DND-41 (cell line): ENCODE measurements around the gene USB1.
A peak's percentile ranks its signal among the peaks of the same experiment; 100 is the strongest.

ENCODE experiments used
- ATAC-seq: fragments of 200-7000 bp; cut with Tn5 transposase; 3 replicates; pipeline ENCODE4 v1.9.1; 2021; ENCODE audit warnings: low read depth; ENCODE audit not compliant: insufficient read depth
- DNase-seq: peaks from one replicate; pipeline ENCODE4 v3.0.0-alpha.2; 2020
- H2AFZ ChIP-seq: 2 replicates; pipeline ENCODE4 v1.6.0; 2012; ENCODE audit warnings: low read depth, low read length
- H3K27ac ChIP-seq: 2 replicates; pipeline ENCODE4 v1.5.1; 2012; ENCODE audit warnings: low read length, inconsistent platforms
- H3K27me3 ChIP-seq: fragments of 200-600 bp; sonication (generic); 2 replicates; pipeline ENCODE4 v1.6.0; 2012; ENCODE audit warnings: low read length, mild to moderate bottlenecking, inconsistent platforms; ENCODE audit not compliant: insufficient read depth, poor library complexity
- H3K36me3 ChIP-seq: 2 replicates; pipeline ENCODE4 v1.5.1; 2012; ENCODE audit warnings: low read length, inconsistent platforms; ENCODE audit not compliant: insufficient read depth
- H3K4me1 ChIP-seq: 2 replicates; pipeline ENCODE4 v1.5.1; 2012; ENCODE audit warnings: mild to moderate bottlenecking, low read length; ENCODE audit not compliant: insufficient read depth
- H3K4me2 ChIP-seq: 2 replicates; pipeline ENCODE4 v1.6.0; 2012; ENCODE audit warnings: mild to moderate bottlenecking, moderate library complexity, low read length, inconsistent platforms; ENCODE audit not compliant: insufficient read depth
- H3K4me3 ChIP-seq, 2 experiments: fragments of 200-600 bp in 1 of 2; shearing (Covaris generic) in 1 of 2; 2 replicates each; pipeline ENCODE4 v1.5.1; 2012 to 2016; ENCODE audit warnings: inconsistent platforms in 2 of 2, low read length in 2 of 2, mild to moderate bottlenecking in 2 of 2, low read depth in 1 of 2, moderate library complexity in 1 of 2
- H3K79me2 ChIP-seq: 2 replicates; pipeline ENCODE4 v1.6.0; 2012; ENCODE audit warnings: low read length, inconsistent platforms; ENCODE audit not compliant: insufficient read depth
- H3K9ac ChIP-seq: 2 replicates; pipeline ENCODE4 v1.6.0; 2012; ENCODE audit warnings: low read depth, mild to moderate bottlenecking, inconsistent platforms, low read length, moderate library complexity
- H3K9me3 ChIP-seq: 2 replicates; pipeline ENCODE4 v1.5.1; 2012; ENCODE audit warnings: low read length, moderate library complexity, mild to moderate bottlenecking, inconsistent platforms; ENCODE audit not compliant: insufficient read depth, severe bottlenecking
- H4K20me1 ChIP-seq: 2 replicates; pipeline ENCODE4 v1.6.0; 2012; ENCODE audit warnings: low read length; ENCODE audit not compliant: insufficient read depth
- EZH2 ChIP-seq: IDR thresholded peaks from 3 replicates; pipeline ENCODE4 v1.6.1; 2012; ENCODE audit warnings: borderline replicate concordance, low read depth, mild to moderate bottlenecking, moderate library complexity, low read length, inconsistent platforms; ENCODE audit not compliant: severe bottlenecking
- TF ChIP-seq, protein P1 (sequence below): IDR thresholded peaks from 2 replicates; pipeline ENCODE4 v1.5.1; 2012; ENCODE audit warnings: borderline replicate concordance, low read length, moderate library complexity, mild to moderate bottlenecking; ENCODE audit not compliant: poor library complexity, severe bottlenecking; ENCODE audit errors: extremely low read depth

Gene USB1

DNA sequence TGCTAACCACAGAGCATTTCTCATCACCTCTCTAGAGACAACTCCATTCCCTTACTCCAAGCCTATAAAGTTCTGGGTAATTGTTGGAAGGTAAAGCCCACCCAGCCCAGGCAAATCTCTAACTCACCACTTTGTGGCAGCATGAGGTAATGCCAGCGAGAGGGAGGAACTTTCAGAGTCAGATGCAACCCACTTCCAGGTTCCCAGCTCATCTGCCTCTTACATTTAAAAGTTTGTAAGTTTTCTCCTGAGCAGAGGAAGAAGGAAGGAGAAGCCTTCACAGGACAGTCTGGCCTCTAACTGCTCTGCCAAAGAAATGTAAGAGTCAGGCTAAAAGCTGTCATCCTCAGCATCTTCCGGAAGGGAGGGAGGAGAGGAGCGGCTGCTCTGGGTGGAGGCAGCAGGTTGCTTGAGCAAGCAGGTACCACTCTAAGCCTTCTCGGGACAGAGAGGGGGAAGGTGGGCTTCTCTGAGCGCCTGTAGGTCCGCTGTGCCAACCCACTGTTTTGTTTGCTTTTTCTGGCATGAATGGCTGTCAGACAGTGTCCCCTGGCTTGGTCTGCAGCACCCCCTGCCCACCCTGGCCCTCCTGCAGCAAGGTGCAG, 1.7 kb upstream of the USB1 start:
- Histone ChIP-seq H3K4me1 (peaks cover 34% of the 10 kb centered on the region), H3K27me3 (no peaks in the 10 kb centered on the region), H3K9me3 (no peaks in the 10 kb centered on the region), H3K27ac (peak overlapping the region; percentile 43; the same call in 1 of the 2 replicates), H3K9ac (peak overlapping the region; percentile 72), H3K4me3 (peak overlapping the region; percentile 33 to 98; a peak in 3 of 4 replicates), H3K4me2 (peak overlapping the region; percentile 100), H2AFZ (peak overlapping the region; percentile 73), H4K20me1 (peaks cover 21% of the 10 kb centered on the region; the same call in 1 of the 2 replicates), H3K79me2 (peaks cover 22% of the 10 kb centered on the region), H3K36me3 (peaks cover 57% of the 10 kb centered on the region)
- TF ChIP-seq, protein P1, sequence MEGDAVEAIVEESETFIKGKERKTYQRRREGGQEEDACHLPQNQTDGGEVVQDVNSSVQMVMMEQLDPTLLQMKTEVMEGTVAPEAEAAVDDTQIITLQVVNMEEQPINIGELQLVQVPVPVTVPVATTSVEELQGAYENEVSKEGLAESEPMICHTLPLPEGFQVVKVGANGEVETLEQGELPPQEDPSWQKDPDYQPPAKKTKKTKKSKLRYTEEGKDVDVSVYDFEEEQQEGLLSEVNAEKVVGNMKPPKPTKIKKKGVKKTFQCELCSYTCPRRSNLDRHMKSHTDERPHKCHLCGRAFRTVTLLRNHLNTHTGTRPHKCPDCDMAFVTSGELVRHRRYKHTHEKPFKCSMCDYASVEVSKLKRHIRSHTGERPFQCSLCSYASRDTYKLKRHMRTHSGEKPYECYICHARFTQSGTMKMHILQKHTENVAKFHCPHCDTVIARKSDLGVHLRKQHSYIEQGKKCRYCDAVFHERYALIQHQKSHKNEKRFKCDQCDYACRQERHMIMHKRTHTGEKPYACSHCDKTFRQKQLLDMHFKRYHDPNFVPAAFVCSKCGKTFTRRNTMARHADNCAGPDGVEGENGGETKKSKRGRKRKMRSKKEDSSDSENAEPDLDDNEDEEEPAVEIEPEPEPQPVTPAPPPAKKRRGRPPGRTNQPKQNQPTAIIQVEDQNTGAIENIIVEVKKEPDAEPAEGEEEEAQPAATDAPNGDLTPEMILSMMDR: peak; percentile 42
- no peak for TF ChIP-seq EZH2
- DNase-seq (peak; percentile 49), ATAC-seq (peak; percentile 20)

- Histone ChIP-seq H3K9me3 (no peaks in the 10 kb centered on the region), H3K4me1 (peaks cover 34% of the 10 kb centered on the region), H3K9ac (peak within 1 kb of the TSS; percentile 72), H4K20me1 (peaks cover 18% of the 10 kb centered on the region; the same call in 1 of the 2 replicates), H3K4me2 (peak within 1 kb of the TSS; percentile 100), H3K27me3 (no peaks in the 10 kb centered on the region), H3K36me3 (peaks cover 56% of the 10 kb centered on the region), H3K27ac (peak within 1 kb of the TSS; percentile 86), H3K4me3 (peak within 1 kb of the TSS; percentile 85 to 98), H2AFZ (peak within 1 kb of the TSS; percentile 94), H3K79me2 (peaks cover 22% of the 10 kb centered on the region)
- no peak for TF ChIP-seq EZH2
- TF ChIP-seq, protein P1: no peak
- DNase-seq (peak; percentile 29), ATAC-seq (no peak)
Observed at GRCh38 chr16:57999971-58000705, 1.1 kb upstream of the USB1 start, which contains the start of gene ZNF319. ZNF319 (minus strand) TSS chr16:58000672; CDS start chr16:57998265, 2,407 bp downstream.

GRCh38 chr16:58001781-58002415, 691 bp downstream of the USB1 start:
- Histone ChIP-seq H3K4me3 (peak overlapping the region; percentile 85 to 98; a peak in 3 of 4 replicates), H3K79me2 (peaks cover 23% of the 10 kb centered on the region), H3K9ac (peak overlapping the region; percentile 72), H3K27me3 (no peaks in the 10 kb centered on the region), H3K4me2 (peak overlapping the region; percentile 100), H2AFZ (peak overlapping the region; percentile 94), H4K20me1 (peaks cover 9% of the 10 kb centered on the region; the same call in 1 of the 2 replicates), H3K9me3 (no peaks in the 10 kb centered on the region), H3K4me1 (peaks cover 34% of the 10 kb centered on the region), H3K36me3 (peaks cover 48% of the 10 kb centered on the region), H3K27ac (peak overlapping the region; percentile 86)
- TF ChIP-seq, protein P1: no peak
- TF ChIP-seq EZH2: no peak
- no peak for DNase-seq
- ATAC-seq: no peak
